HepG2 (cell line): ENCODE data around the gene ULK4. TPM values are rescaled to one million over a fixed set of nuclear protein-coding genes. Genes with fewer than 3 reads are reported as not detected.
A peak's percentile ranks its signal among the peaks of the same experiment; 100 is the strongest.

Experiments used
- BCL3 ChIP-seq: sonication (generic); formaldehyde crosslinking; IDR thresholded peaks from 2 replicates; pipeline ENCODE4 v1.5.1; 2020; ENCODE audit warnings: mild to moderate bottlenecking, missing genetic modification reagents, moderate library complexity
- BHLHE40 ChIP-seq: IDR thresholded peaks from 2 replicates; pipeline ENCODE4 v1.6.1; 2011; ENCODE audit warnings: low read length, improper control_type of control experiment
- CEBPG ChIP-seq: IDR thresholded peaks from 2 replicates; pipeline ENCODE4 v1.6.1; 2016
- ETV6 ChIP-seq: sonication (generic); formaldehyde crosslinking; conservative IDR thresholded peaks from 2 replicates; pipeline ENCODE4 v1.4.0; 2020; ENCODE audit warnings: missing genetic modification reagents
- LCORL ChIP-seq, 2 experiments: fragments of 450-650 bp in 1 of 2; sonication (generic) in 1 of 2; formaldehyde crosslinking in 1 of 2; IDR thresholded peaks; 2 replicates each; pipeline versions ENCODE4 v1.5.0 to v1.6.1; 2017 to 2020; ENCODE audit warnings: antibody characterized with exemption in 1 of 2, missing genetic modification reagents in 1 of 2
- MIER3 ChIP-seq: IDR thresholded peaks from 2 replicates; pipeline ENCODE4 v1.6.1; 2016; ENCODE audit warnings: missing compliant biosample characterization, borderline replicate concordance
- NFYC ChIP-seq: IDR thresholded peaks from 2 replicates; pipeline ENCODE4 v1.6.1; 2016; ENCODE audit warnings: missing genetic modification reagents, missing compliant biosample characterization
- RERE ChIP-seq: IDR thresholded peaks from 2 replicates; pipeline ENCODE4 v1.6.1; 2016; ENCODE audit warnings: low read depth, missing genetic modification reagents, missing compliant biosample characterization
- SAP130 ChIP-seq: IDR thresholded peaks from 2 replicates; pipeline ENCODE4 v1.6.1; 2016; ENCODE audit warnings: low read depth
- SMC3 ChIP-seq: IDR thresholded peaks from 2 replicates; pipeline ENCODE4 v1.6.1; 2011; ENCODE audit warnings: low read length, improper control_type of control experiment
- ZFP37 ChIP-seq: sonication (generic); formaldehyde crosslinking; IDR thresholded peaks from 2 replicates; pipeline ENCODE4 v1.4.0; 2020; ENCODE audit warnings: missing genetic modification reagents, borderline replicate concordance
- ZNF143 ChIP-seq: sonication (generic); formaldehyde crosslinking; IDR thresholded peaks from 2 replicates; pipeline ENCODE4 v1.4.0; 2020; ENCODE audit warnings: missing genetic modification reagents
- ZNF281 ChIP-seq: sonication (generic); formaldehyde crosslinking; IDR thresholded peaks from 2 replicates; pipeline ENCODE4 v1.4.0; 2020; ENCODE audit warnings: missing genetic modification reagents, borderline replicate concordance
- ZNF570 ChIP-seq: sonication (generic); formaldehyde crosslinking; IDR thresholded peaks from 2 replicates; pipeline ENCODE4 v1.4.0; 2020; ENCODE audit warnings: mild to moderate bottlenecking, missing genetic modification reagents, borderline replicate concordance
- ZNF644 ChIP-seq: IDR thresholded peaks from 2 replicates; pipeline ENCODE4 v1.6.1; 2016; ENCODE audit warnings: low read depth
- polyA plus RNA-seq, 8 experiments: library from polyadenylated mRNA; depleted of rRNA in 3 of 8; stranded (reverse) in 7 of 8; unstranded in 1 of 8; fragments of >200 nt; fragmentation: Illumina TruSeq in 4 of 8; extraction: Trizol in 4 of 8; gene quantifications; 2 replicates each; pipeline versions ENCODE4 v1.2.1 to v1.2.3, GENCODE V29; 2011 to 2016; ENCODE audit warnings: low read depth in 4 of 8, missing spikeins in 1 of 8, mixed read lengths in 1 of 8; ENCODE audit not compliant: insufficient read depth in 1 of 8
- total RNA-seq, 5 experiments: library from RNA; depleted of rRNA; stranded (reverse); fragments of >200 nt; fragmentation: Illumina TruSeq; extraction: Trizol; gene quantifications; 2 replicates each; pipeline ENCODE4 v1.2.3, GENCODE V29; 2016; ENCODE audit warnings: low read depth in 1 of 5
- TF ChIP-seq, protein P1 (sequence below): sonication (generic); formaldehyde crosslinking; IDR thresholded peaks from 2 replicates; pipeline ENCODE4 v1.4.0; 2020; ENCODE audit warnings: missing genetic modification reagents

The ULK4 gene
- total and polyA plus RNA-seq, 2 of the 13 experiments (the other 11 are each of a cell fraction or from before 2014, with no cell fraction given): 6.7 to 11.8 TPM

DNA sequence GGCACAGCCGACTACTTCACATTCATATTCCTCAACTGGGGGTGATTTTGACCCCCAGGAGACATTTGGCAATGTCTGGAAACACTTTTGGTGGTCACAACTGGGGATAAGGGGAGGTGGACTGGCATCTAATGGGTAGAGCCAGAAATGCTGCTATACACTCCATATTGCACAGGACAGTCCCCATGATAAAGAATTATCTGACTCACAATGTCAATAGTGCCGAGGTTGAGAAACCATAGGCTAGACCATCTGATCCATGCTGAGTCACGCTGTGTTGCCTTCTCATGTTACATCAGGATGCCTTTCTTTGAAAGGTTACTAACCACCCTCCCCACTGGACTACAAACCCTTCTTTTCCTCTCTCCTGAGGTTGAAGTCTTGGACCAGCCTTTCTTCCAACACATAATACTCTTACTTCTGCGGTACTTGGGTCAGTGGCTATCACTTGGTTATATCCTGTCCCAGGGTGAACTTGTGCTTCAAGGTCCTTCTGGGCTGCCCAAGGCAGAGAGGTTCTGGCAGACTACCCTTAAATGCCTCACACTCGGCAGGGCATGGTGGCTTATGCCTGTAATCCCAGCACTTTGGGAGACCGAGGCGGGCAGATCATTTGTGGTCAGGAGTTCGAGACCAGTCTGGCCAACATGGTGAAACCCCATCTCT is 693.8 kb downstream of the ULK4 start (continued):
- TF ChIP-seq BCL3 (no peak), ETV6 (CRISPR knock-in tag) (peak; percentile 81; the same call in 1 of the 2 replicates), ZNF644 (peak; percentile 96), CEBPG (CRISPR knock-in tag) (peak; percentile 97), ZNF570 (CRISPR knock-in tag) (no peak), SMC3 (peak; percentile 37; the same call in 1 of the 2 replicates), SAP130 (peak; percentile 98), LCORL (IDR thresholded peaks at IDR 0.05) (no peak), LCORL (CRISPR knock-in tag; IDR thresholded peaks at IDR 0.05) (peak; percentile 61), BHLHE40 (0 out of 2 replicates have a peak, but pooled peaks have one; percentile 11), MIER3 (CRISPR knock-in tag) (peak; percentile 99), ZFP37 (CRISPR knock-in tag) (no peak), ZNF143 (CRISPR knock-in tag) (no peak), NFYC (CRISPR knock-in tag) (0 out of 2 replicates have a peak, but pooled peaks have one; percentile 32), ZNF281 (CRISPR knock-in tag) (peak; percentile 77; the same call in 1 of the 2 replicates), RERE (CRISPR knock-in tag) (peak; percentile 83; the same call in 1 of the 2 replicates)
- TF ChIP-seq, protein P1, sequence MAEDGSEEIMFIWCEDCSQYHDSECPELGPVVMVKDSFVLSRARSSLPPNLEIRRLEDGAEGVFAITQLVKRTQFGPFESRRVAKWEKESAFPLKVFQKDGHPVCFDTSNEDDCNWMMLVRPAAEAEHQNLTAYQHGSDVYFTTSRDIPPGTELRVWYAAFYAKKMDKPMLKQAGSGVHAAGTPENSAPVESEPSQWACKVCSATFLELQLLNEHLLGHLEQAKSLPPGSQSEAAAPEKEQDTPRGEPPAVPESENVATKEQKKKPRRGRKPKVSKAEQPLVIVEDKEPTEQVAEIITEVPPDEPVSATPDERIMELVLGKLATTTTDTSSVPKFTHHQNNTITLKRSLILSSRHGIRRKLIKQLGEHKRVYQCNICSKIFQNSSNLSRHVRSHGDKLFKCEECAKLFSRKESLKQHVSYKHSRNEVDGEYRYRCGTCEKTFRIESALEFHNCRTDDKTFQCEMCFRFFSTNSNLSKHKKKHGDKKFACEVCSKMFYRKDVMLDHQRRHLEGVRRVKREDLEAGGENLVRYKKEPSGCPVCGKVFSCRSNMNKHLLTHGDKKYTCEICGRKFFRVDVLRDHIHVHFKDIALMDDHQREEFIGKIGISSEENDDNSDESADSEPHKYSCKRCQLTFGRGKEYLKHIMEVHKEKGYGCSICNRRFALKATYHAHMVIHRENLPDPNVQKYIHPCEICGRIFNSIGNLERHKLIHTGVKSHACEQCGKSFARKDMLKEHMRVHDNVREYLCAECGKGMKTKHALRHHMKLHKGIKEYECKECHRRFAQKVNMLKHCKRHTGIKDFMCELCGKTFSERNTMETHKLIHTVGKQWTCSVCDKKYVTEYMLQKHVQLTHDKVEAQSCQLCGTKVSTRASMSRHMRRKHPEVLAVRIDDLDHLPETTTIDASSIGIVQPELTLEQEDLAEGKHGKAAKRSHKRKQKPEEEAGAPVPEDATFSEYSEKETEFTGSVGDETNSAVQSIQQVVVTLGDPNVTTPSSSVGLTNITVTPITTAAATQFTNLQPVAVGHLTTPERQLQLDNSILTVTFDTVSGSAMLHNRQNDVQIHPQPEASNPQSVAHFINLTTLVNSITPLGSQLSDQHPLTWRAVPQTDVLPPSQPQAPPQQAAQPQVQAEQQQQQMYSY (CRISPR knock-in tag): no peak
